Stomach (tissue), 4 donors: ENCODE measurements around the gene AGFG1.

Experiments used
- EP300 ChIP-seq: sonication (generic); formaldehyde crosslinking; IDR thresholded peaks from one replicate; pipeline ENCODE4 v1.6.1; 2017; ENCODE audit warnings: antibody characterized with exemption
- POLR2A ChIP-seq, 4 donors: fragments of 450-650 bp; IDR thresholded peaks; one replicate each; pipeline ENCODE4 v1.6.1; 2016; ENCODE audit warnings: antibody characterized with exemption in 4 of 4, control low read depth in 2 of 4, mild to moderate bottlenecking in 1 of 4, moderate library complexity in 1 of 4
- POLR2AphosphoS5 ChIP-seq, 3 donors: sonication (generic); formaldehyde crosslinking; IDR thresholded peaks; one replicate each; pipeline ENCODE4 v1.6.1; 2016; ENCODE audit warnings: antibody characterized with exemption in 3 of 3
- TF ChIP-seq, protein P1 (sequence below), 7 experiments: fragments of 450-650 bp in 4 of 7; fragments of 200-600 bp in 3 of 7; sonication (generic) in 3 of 7; IDR thresholded peaks; one replicate each; pipeline ENCODE4 v1.5.1; 2016 to 2019; ENCODE audit warnings: antibody characterized with exemption in 7 of 7, control low read depth in 2 of 7, mild to moderate bottlenecking in 1 of 7

DNA sequence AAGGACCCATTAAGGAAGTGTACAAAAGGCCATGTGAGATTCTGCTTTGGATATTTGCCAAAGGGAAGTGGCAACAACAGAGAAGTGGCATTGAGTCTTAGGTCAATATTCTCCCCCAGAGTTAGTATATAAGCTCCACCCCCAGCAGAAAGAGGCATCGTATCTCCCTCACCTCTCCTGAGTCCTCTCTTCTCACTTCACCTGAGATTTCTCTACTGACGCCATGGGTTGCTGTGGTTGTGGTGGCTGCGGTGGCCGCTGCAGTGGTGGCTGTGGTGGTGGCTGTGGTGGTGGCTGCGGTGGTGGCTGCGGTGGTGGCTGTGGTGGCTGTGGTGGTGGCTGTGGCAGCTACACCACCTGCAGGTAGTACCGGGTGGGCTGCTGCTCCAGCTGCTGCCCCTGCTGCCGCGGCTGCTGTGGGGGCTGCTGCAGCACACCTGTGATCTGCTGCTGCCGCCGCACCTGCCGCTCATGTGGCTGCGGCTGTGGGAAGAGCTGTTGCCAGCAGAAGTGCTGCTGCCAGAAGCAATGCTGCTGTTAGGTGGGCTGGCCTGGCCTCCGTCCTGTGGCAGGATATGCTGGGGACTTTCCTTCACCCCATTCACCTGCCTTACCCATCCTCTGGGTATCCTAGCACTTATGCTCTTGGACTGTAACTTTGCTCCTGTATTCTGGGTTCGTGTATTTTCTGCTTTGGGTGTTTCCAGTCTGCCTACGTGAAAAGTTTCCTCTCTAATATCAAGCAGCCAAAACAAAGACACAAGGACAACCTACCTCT is 136.8 kb downstream of the AGFG1 start:
- TF ChIP-seq EP300 (no peak), POLR2AphosphoS5 (IDR thresholded peaks at IDR 0.05) (no peak), POLR2A (IDR thresholded peaks at IDR 0.05) (no peak)
- TF ChIP-seq, protein P1, sequence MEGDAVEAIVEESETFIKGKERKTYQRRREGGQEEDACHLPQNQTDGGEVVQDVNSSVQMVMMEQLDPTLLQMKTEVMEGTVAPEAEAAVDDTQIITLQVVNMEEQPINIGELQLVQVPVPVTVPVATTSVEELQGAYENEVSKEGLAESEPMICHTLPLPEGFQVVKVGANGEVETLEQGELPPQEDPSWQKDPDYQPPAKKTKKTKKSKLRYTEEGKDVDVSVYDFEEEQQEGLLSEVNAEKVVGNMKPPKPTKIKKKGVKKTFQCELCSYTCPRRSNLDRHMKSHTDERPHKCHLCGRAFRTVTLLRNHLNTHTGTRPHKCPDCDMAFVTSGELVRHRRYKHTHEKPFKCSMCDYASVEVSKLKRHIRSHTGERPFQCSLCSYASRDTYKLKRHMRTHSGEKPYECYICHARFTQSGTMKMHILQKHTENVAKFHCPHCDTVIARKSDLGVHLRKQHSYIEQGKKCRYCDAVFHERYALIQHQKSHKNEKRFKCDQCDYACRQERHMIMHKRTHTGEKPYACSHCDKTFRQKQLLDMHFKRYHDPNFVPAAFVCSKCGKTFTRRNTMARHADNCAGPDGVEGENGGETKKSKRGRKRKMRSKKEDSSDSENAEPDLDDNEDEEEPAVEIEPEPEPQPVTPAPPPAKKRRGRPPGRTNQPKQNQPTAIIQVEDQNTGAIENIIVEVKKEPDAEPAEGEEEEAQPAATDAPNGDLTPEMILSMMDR (IDR thresholded peaks at IDR 0.05): no peak
